ENCODE results near the gene ARAP1. TPM values are rescaled to one million over a fixed set of nuclear protein-coding genes. Genes with fewer than 3 reads are reported as not detected.

The ARAP1 gene
- total RNA-seq, 1 experiment from 2014 or later, result 151 TPM

- DNase-seq, result no peak
- H3K27ac ChIP-seq, result no peak overlapping the region
- H2AFZ ChIP-seq, result no peak overlapping the region
- CTCF ChIA-PET, result no interaction called here
- no peaks in the 10 kb centered on the region for H3F3A ChIP-seq (ENCODE audit: insufficient read depth, low read depth)
- no peaks in the 10 kb centered on the region for H3K9me3 ChIP-seq (ENCODE audit: insufficient read depth, low read depth)
- H3K4me1 ChIP-seq (replicated peaks; ENCODE audit: insufficient read depth), result no peaks in the 10 kb centered on the region
- no peaks in the 10 kb centered on the region for H3K36me3 ChIP-seq (ENCODE audit: low read depth)
- no peak overlapping the region for H3K4me2 ChIP-seq
- peaks cover 41% of the 10 kb centered on the region for H4K20me1 ChIP-seq (ENCODE audit: insufficient read depth)
- TF ChIP-seq CTCF (conservative IDR thresholded peaks at IDR 0.05), result no peak
- TF ChIP-seq EZH2 (IDR thresholded peaks at IDR 0.05; ENCODE audit: low read depth), result no peak
- no TSS peak for BruUV-seq (replicated peaks)
- no peaks in the 10 kb centered on the region for H3K27me3 ChIP-seq (ENCODE audit: insufficient read depth, low read depth)
- peaks cover 1% of the 10 kb centered on the region; the same call in 1 of the 2 replicates for H3K79me2 ChIP-seq (ENCODE audit: low read depth)
- POLR2A ChIA-PET (ENCODE audit: unreplicated experiment), result no interaction called here
- no peak overlapping the region for H3K4me3 ChIP-seq
- intact Hi-C loops (cut with micrococcal nuclease; ENCODE audit: unreplicated experiment), result no loop called here
- no peaks in the 10 kb centered on the region for H3K9me2 ChIP-seq (ENCODE audit: insufficient read depth)
Observed at GRCh38 chr11:72767203-72768062, 15.2 kb upstream of the ARAP1 start.

- H3K9me2 ChIP-seq (ENCODE audit: insufficient read depth), result no peaks in the 10 kb centered on the region
- H3K27ac ChIP-seq, result no peak overlapping the region
- H4K20me1 ChIP-seq (ENCODE audit: insufficient read depth), result peaks cover 46% of the 10 kb centered on the region
- no peak for TF ChIP-seq EZH2 (IDR thresholded peaks at IDR 0.05; ENCODE audit: low read depth)
- no peak for TF ChIP-seq CTCF (conservative IDR thresholded peaks at IDR 0.05)
- no peak overlapping the region for H2AFZ ChIP-seq
- no peaks in the 10 kb centered on the region for H3K4me1 ChIP-seq (replicated peaks; ENCODE audit: insufficient read depth)
- BruUV-seq (replicated peaks), result no TSS peak
- no peaks in the 10 kb centered on the region for H3F3A ChIP-seq (ENCODE audit: insufficient read depth, low read depth)
- CTCF ChIA-PET, result no interaction called here
- no peak overlapping the region for H3K4me2 ChIP-seq
- POLR2A ChIA-PET (ENCODE audit: unreplicated experiment), result interaction anchor here (0.6 to 0.7 kb wide), 3 partner anchors 13 to 491 kb away, joined by 3 to 8 read pairs (median 4); no protein-coding TSS in a partner anchor
- intact Hi-C loops (cut with micrococcal nuclease; ENCODE audit: unreplicated experiment), result no loop called here
- no peaks in the 10 kb centered on the region for H3K9me3 ChIP-seq (ENCODE audit: insufficient read depth, low read depth)
- no peak for DNase-seq
- no peak overlapping the region for H3K4me3 ChIP-seq
- no peaks in the 10 kb centered on the region for H3K36me3 ChIP-seq (ENCODE audit: low read depth)
- no peaks in the 10 kb centered on the region for H3K27me3 ChIP-seq (ENCODE audit: insufficient read depth, low read depth)
- no peaks in the 10 kb centered on the region for H3K79me2 ChIP-seq (ENCODE audit: low read depth)
Observed at GRCh38 chr11:72766152-72766902, 14.1 kb upstream of the ARAP1 start.

GRCh38 chr11:72764503-72764902 is 12.3 kb upstream of the ARAP1 start:
- no peaks in the 10 kb centered on the region for H3K9me3 ChIP-seq (ENCODE audit: insufficient read depth, low read depth)
- ChIA-PET POLR2A (ENCODE audit: unreplicated experiment) (no interaction called here), CTCF (no interaction called here)
- intact Hi-C loops (cut with micrococcal nuclease; ENCODE audit: unreplicated experiment), result no loop called here
- no peak overlapping the region for H2AFZ ChIP-seq
- H3K4me1 ChIP-seq (replicated peaks; ENCODE audit: insufficient read depth), result no peaks in the 10 kb centered on the region
- no peaks in the 10 kb centered on the region for H3K27me3 ChIP-seq (ENCODE audit: insufficient read depth, low read depth)
- no peaks in the 10 kb centered on the region for H3K9me2 ChIP-seq (ENCODE audit: insufficient read depth)
- H3K79me2 ChIP-seq (ENCODE audit: low read depth), result peaks cover 4% of the 10 kb centered on the region; the same call in 1 of the 2 replicates
- no peak overlapping the region for H3K27ac ChIP-seq
- H4K20me1 ChIP-seq (ENCODE audit: insufficient read depth), result peaks cover 46% of the 10 kb centered on the region
- H3K4me2 ChIP-seq, result no peak overlapping the region
- no TSS peak for BruUV-seq (replicated peaks)
- DNase-seq, result no peak
- no peak overlapping the region for H3K4me3 ChIP-seq
- peaks cover 5% of the 10 kb centered on the region; the same call in 1 of the 2 replicates for H3F3A ChIP-seq (ENCODE audit: insufficient read depth, low read depth)
- H3K36me3 ChIP-seq (ENCODE audit: low read depth), result no peaks in the 10 kb centered on the region
- TF ChIP-seq CTCF (conservative IDR thresholded peaks at IDR 0.05), result no peak
- TF ChIP-seq EZH2 (IDR thresholded peaks at IDR 0.05; ENCODE audit: low read depth), result no peak
